K562 (cell line): ENCODE results near the gene PPP1CA. TPM values are rescaled to one million over a fixed set of nuclear protein-coding genes. Genes with fewer than 3 reads are reported as not detected.

Experiments used
- KLF16 ChIP-seq: IDR thresholded peaks from 2 replicates; pipeline ENCODE4 v1.6.1; 2016; ENCODE audit warnings: antibody characterized with exemption
- MCM2 ChIP-seq: fragments of 450-650 bp; IDR thresholded peaks from 2 replicates; pipeline ENCODE4 v1.6.1; 2017; ENCODE audit warnings: low read depth, mild to moderate bottlenecking
- MTA1 ChIP-seq: fragments of 450-650 bp; IDR thresholded peaks from 2 replicates; pipeline ENCODE4 v1.6.1; 2017; ENCODE audit warnings: borderline replicate concordance
- TAF9B ChIP-seq: fragments of 450-650 bp; IDR thresholded peaks from 2 replicates; pipeline ENCODE4 v1.6.1; 2018; ENCODE audit warnings: mild to moderate bottlenecking; ENCODE audit not compliant: partially characterized antibody
- TARDBP ChIP-seq: fragments of 450-650 bp; IDR thresholded peaks from 2 replicates; pipeline ENCODE4 v1.6.1; 2016
- TRIM28 ChIP-seq: fragments of 450-650 bp; IDR thresholded peaks from 2 replicates; pipeline ENCODE4 v1.6.1; 2017
- U2AF1 ChIP-seq: fragments of 200-400 bp; formaldehyde crosslinking; optimal IDR thresholded peaks from 2 replicates; pipeline ENCODE3; 2017; ENCODE audit warnings: mild to moderate bottlenecking, low read depth, low read length, moderate library complexity
- ZNF398 ChIP-seq: fragments of 250-450 bp; sonication (Bioruptor Pico); IDR thresholded peaks from 2 replicates; pipeline ENCODE4 v1.8.0; 2021; ENCODE audit warnings: moderate library complexity, mild to moderate bottlenecking, inconsistent platforms
- ZNF592 ChIP-seq: fragments of 450-650 bp; IDR thresholded peaks from 2 replicates; pipeline ENCODE4 v1.6.1; 2017; ENCODE audit warnings: antibody characterized with exemption, mild to moderate bottlenecking
- polyA plus RNA-seq, 8 experiments: library from polyadenylated mRNA; depleted of rRNA in 4 of 8; stranded (reverse) in 5 of 8; unstranded in 3 of 8; fragments of >200 nt; fragmentation: Nextera tagmentation in 2 of 8; fragmentation: Illumina TruSeq in 1 of 8; extraction: Ambion mirVana in 2 of 8; extraction: Trizol in 1 of 8; gene quantifications; 2 replicates each; pipeline versions ENCODE4 v1.2.1 to v1.2.3, GENCODE V29; 2011 to 2014; ENCODE audit warnings: inconsistent platforms in 1 of 8, missing spikeins in 1 of 8
- total RNA-seq, 7 experiments: library from RNA; depleted of rRNA in 6 of 7; stranded (reverse); fragments of >200 nt in 6 of 7; fragmentation: Illumina TruSeq in 2 of 7; extraction: Trizol in 2 of 7; gene quantifications; 2 replicates each; pipeline versions ENCODE4 v1.2.1 to v1.2.3, GENCODE V29; 2011 to 2021; ENCODE audit warnings: low replicate concordance in 1 of 7
- TF ChIP-seq, protein P1 (sequence below): fragments of 450-650 bp; IDR thresholded peaks from 2 replicates; pipeline ENCODE4 v1.6.1; 2016; ENCODE audit warnings: mild to moderate bottlenecking
- TF ChIP-seq, protein P2 (sequence below): fragments of 150-350 bp; conservative IDR thresholded peaks from 2 replicates; pipeline ENCODE4 v1.6.1; 2014; ENCODE audit warnings: low read length
- TF ChIP-seq, protein P3 (sequence below): fragments of 200-800 bp; sonication (Bioruptor generic); IDR thresholded peaks from 2 replicates; pipeline ENCODE4 v1.6.1; 2017; ENCODE audit warnings: missing genetic modification characterization, missing compliant biosample characterization

PPP1CA gene
- total and polyA plus RNA-seq, 9 of the 15 experiments (the other 6 are each of a cell fraction or from before 2014, with no cell fraction given) = 18.2 to 242 (median 188) TPM

GRCh38 chr11:67354075-67355022 is 47.3 kb downstream of the PPP1CA start (continued):
- TF ChIP-seq ZNF592 (peak; percentile 84), TAF9B (no peak), MTA1 (0 out of 2 replicates have a peak, but pooled peaks have one; percentile 31), ZNF398 (no peak), MCM2 (no peak), TARDBP (no peak), TRIM28 (no peak), U2AF1 (no peak), KLF16 (0 out of 2 replicates have a peak, but pooled peaks have one; percentile 64)
- TF ChIP-seq, protein P1, sequence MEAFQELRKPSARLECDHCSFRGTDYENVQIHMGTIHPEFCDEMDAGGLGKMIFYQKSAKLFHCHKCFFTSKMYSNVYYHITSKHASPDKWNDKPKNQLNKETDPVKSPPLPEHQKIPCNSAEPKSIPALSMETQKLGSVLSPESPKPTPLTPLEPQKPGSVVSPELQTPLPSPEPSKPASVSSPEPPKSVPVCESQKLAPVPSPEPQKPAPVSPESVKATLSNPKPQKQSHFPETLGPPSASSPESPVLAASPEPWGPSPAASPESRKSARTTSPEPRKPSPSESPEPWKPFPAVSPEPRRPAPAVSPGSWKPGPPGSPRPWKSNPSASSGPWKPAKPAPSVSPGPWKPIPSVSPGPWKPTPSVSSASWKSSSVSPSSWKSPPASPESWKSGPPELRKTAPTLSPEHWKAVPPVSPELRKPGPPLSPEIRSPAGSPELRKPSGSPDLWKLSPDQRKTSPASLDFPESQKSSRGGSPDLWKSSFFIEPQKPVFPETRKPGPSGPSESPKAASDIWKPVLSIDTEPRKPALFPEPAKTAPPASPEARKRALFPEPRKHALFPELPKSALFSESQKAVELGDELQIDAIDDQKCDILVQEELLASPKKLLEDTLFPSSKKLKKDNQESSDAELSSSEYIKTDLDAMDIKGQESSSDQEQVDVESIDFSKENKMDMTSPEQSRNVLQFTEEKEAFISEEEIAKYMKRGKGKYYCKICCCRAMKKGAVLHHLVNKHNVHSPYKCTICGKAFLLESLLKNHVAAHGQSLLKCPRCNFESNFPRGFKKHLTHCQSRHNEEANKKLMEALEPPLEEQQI = no peak
- TF ChIP-seq, protein P2, sequence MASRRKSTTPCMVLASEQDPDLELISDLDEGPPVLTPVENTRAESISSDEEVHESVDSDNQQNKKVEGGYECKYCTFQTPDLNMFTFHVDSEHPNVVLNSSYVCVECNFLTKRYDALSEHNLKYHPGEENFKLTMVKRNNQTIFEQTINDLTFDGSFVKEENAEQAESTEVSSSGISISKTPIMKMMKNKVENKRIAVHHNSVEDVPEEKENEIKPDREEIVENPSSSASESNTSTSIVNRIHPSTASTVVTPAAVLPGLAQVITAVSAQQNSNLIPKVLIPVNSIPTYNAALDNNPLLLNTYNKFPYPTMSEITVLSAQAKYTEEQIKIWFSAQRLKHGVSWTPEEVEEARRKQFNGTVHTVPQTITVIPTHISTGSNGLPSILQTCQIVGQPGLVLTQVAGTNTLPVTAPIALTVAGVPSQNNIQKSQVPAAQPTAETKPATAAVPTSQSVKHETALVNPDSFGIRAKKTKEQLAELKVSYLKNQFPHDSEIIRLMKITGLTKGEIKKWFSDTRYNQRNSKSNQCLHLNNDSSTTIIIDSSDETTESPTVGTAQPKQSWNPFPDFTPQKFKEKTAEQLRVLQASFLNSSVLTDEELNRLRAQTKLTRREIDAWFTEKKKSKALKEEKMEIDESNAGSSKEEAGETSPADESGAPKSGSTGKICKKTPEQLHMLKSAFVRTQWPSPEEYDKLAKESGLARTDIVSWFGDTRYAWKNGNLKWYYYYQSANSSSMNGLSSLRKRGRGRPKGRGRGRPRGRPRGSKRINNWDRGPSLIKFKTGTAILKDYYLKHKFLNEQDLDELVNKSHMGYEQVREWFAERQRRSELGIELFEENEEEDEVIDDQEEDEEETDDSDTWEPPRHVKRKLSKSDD = no peak
- TF ChIP-seq, protein P3, sequence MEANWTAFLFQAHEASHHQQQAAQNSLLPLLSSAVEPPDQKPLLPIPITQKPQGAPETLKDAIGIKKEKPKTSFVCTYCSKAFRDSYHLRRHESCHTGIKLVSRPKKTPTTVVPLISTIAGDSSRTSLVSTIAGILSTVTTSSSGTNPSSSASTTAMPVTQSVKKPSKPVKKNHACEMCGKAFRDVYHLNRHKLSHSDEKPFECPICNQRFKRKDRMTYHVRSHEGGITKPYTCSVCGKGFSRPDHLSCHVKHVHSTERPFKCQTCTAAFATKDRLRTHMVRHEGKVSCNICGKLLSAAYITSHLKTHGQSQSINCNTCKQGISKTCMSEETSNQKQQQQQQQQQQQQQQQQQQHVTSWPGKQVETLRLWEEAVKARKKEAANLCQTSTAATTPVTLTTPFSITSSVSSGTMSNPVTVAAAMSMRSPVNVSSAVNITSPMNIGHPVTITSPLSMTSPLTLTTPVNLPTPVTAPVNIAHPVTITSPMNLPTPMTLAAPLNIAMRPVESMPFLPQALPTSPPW (CRISPR knock-in tag) = peak; percentile 76
